CD4-positive, alpha-beta T cell treated with Interferon gamma for 1 hour (primary cell): ENCODE results near the gene ITGAX.

Experiments
- DNase-seq: peaks from one replicate; pipeline ENCODE4 v3.0.0-alpha.2; 2020

ITGAX gene

GRCh38 chr16:31376705-31377104 is 21.7 kb downstream of the ITGAX start:
- DNase-seq: no peak

GRCh38 chr16:31377210-31377903 is 22.4 kb downstream of the ITGAX start:
- no peak for DNase-seq

GRCh38 chr16:31380201-31380600 is 25.2 kb downstream of the ITGAX start:
- DNase-seq: no peak

- peak; percentile 67 for DNase-seq
Measured at GRCh38 chr16:31382485-31383161, 27.6 kb downstream of the ITGAX start.

- DNase-seq: no peak
Measured at GRCh38 chr16:31385680-31386079, 30.7 kb downstream of the ITGAX start.

GRCh38 chr16:31386157-31386984 is 31.4 kb downstream of the ITGAX start:
- peak; percentile 39 for DNase-seq

- DNase-seq: no peak
Measured at GRCh38 chr16:31388535-31388934, 33.6 kb downstream of the ITGAX start.

- DNase-seq: no peak
Measured at GRCh38 chr16:31390504-31391041, 35.6 kb downstream of the ITGAX start.

GRCh38 chr16:31393056-31393455 is 38.1 kb downstream of the ITGAX start, which contains the start of gene ITGAD:
TSS of gene ITGAD (plus strand) at chr16:31393335. CDS start at chr16:31393361, 26 bp downstream.
- no peak for DNase-seq

- DNase-seq: no peak
Measured at GRCh38 chr16:31395647-31396046, 40.7 kb downstream of the ITGAX start.

- DNase-seq: no peak
Measured at GRCh38 chr16:31397096-31397660, 42.2 kb downstream of the ITGAX start.

- DNase-seq: no peak
Measured at GRCh38 chr16:31397701-31398100, 42.7 kb downstream of the ITGAX start.

- DNase-seq: peak; percentile 38
Measured at GRCh38 chr16:31400191-31400590, 45.2 kb downstream of the ITGAX start.

GRCh38 chr16:31401436-31401835 is 46.5 kb downstream of the ITGAX start:
- no peak for DNase-seq

GRCh38 chr16:31402687-31403086 is 47.7 kb downstream of the ITGAX start:
- DNase-seq: no peak

- no peak for DNase-seq
Measured at GRCh38 chr16:31403590-31404352, 48.8 kb downstream of the ITGAX start.

GRCh38 chr16:31404353-31405064 is 49.5 kb downstream of the ITGAX start:
- DNase-seq: no peak

GRCh38 chr16:31407406-31407805 is 52.4 kb downstream of the ITGAX start:
- no peak for DNase-seq

- no peak for DNase-seq
Measured at GRCh38 chr16:31409433-31409832, 54.5 kb downstream of the ITGAX start.

- DNase-seq: no peak
Measured at GRCh38 chr16:31410082-31410481, 55.1 kb downstream of the ITGAX start.

GRCh38 chr16:31411024-31411844 is 56.3 kb downstream of the ITGAX start:
- DNase-seq: no peak
